GM19397 (cell line): ENCODE data around the gene ARHGAP12.

Experiments
- ATAC-seq: cut with Tn5 transposase; IDR thresholded peaks from one replicate; pipeline ENCODE4 v1.9.1; 2021; ENCODE audit warnings: mild to moderate bottlenecking, moderate library complexity; ENCODE audit not compliant: unreplicated experiment

ARHGAP12 gene

DNA sequence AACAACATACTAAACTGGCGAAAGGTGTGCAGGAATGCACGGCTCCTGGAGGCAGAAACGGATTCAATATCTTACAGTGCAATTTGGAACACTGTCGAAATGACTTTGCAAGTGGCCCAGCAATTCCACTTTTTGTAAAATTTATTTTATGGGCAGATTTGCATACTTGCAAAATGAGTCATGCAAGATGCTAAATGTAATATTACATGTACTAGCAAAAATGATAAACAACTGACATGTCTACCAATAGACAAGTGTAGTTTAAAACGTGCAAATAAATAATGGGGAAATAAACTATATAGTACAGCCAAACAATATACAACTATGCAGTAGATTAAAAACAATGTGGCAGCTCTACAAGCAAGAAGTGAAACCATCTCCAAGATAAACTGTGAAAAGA, 97.7 kb downstream of the ARHGAP12 start:
- no peak for ATAC-seq

DNA sequence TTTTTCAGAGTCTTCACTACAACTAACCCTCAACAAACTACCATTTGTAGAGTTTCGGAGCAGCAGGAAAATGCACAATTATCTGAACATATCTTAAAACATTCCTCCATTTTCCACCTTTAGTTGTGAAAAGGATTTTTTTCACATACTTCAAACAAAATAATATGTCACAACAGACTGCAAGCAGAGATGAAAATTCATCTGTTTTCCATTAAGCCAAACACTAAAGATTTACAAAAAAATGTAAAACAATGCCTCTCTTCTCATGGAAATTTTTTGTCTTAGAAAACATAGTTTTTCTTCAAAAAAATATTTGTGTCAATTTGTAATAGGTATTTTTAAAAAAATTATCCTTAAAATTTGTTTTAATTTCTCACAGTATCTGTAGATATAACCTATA, 98.9 kb downstream of the ARHGAP12 start:
- ATAC-seq: no peak

DNA sequence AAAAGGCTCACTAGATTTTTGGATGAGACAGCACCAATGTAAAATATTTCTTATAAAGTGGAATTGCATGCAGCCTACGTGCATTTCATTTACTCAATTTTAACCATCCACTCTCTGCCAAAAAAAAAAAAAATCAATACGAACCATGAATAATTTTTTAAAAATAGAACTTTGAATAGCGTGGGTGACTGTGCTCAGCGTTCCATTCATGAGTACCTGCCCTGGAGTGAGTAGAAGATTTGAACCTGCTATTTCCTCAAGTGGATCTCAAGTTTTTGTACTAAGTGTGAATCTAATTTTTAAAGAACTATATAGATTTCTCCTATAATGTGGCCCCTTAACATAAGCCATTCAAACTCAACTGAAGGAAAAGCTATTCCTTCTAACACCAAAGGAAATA, 105.3 kb downstream of the ARHGAP12 start:
- no peak for ATAC-seq

- ATAC-seq: no peak
Measured at GRCh38 chr10:31822616-31823318, 105.9 kb downstream of the ARHGAP12 start.

GRCh38 chr10:31822150-31822549, 106.5 kb downstream of the ARHGAP12 start:
- no peak for ATAC-seq

DNA sequence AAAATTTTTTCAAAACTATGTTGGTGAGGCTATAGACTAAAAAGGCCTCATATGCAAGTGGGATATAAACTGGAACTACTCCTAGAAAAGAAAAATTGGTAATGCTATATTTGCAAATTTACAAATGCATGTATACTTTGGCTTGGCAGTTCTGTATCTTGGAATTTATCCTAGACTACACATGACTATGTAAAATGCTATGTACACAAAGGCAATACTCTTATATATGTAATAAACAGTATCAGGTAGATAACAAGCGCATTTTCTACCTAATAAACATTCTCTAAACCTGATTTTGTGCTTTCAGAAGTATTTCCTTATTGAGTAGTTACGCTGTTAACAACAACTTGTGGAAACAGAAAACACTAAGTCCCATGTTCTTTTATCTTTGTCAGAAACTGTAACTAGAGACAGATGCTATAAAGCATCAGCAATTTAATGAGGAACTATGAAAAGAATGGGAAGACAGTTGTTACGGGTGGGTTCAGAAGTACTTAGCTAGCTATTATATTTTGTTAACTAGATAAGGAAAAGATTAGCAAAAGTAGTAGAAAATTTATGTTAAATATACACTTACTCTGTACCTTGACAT, 107.8 kb downstream of the ARHGAP12 start:
- ATAC-seq: no peak

DNA sequence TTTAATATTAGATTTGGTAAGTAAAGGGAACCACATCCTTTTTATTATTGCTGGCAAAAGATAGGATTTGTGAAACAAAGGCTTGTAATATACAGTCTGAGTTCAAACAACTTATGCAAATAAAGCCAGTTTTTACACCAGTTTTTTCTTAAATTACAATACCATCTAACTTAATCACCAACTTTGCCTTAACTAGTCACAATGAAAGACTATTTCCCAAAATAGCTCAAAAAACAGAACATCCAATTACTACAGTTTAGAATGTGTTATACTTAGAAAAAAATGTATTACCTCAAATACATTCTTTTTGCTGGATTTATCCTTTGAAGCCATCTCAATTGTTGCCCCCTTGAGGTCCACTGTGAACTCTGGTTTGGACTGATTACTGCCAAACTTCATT, 108.5 kb downstream of the ARHGAP12 start:
- no peak for ATAC-seq

DNA sequence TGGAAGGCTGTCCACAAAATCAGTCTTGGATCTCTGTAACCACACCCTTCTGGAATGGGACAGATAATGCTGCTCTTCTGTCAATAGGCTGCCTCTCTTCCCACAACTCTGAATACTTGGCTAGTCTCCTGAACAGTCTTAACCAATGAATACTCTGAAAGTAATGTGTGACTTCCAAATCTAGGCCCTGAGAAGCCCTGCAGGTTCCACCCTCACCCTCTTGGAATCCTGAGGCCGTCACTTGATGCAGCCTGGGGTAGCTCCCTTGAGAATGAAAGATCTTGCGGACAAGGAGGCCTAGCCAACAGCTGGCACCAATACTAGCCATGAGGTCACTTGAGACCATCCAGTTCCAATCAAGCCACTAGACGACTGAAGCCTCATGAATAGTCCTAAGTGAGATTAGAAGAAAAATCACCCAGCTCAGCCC, 109.2 kb downstream of the ARHGAP12 start:
- no peak for ATAC-seq

DNA sequence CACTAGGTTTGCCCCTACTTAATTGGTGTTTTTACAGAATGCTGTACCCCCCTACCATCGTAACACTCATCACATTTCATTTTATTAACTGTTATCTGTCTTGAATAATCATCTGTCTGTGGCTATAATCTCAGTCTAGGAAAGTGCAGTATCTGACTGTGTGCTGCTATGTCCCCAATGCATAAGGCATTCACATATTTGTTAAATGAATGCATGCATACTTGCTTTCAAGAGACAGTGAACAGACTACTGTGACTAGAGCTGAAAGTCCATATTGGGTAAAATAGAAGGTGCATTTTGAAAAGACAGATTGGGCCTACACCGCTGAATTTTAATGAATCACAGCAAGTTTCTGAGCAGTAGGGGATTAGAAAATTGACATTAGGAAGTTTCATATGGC, 112.3 kb downstream of the ARHGAP12 start:
- no peak for ATAC-seq

GRCh38 chr10:31808258-31809218, 120.1 kb downstream of the ARHGAP12 start:
- no peak for ATAC-seq

DNA sequence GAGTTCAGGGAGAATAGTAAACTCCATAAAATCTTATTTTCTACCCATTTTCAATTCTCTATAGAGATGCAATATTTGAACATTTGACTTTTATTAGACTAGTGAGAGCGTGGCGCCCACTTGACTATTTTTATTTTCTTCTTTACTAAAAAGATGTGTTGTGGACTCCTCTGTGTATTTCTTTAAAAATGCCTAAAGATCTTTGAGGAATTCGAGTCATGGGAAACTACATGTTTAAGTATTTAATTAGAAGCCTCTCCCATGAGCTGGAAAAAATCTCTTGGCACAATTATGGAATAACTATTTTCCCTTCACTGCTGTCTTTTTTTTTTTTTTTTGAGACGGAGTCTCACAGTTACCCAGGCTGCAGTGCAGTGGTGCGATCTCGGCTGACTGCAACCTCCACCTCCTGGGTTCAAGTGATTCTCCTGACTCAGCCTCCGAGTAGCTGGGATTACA, 124.2 kb downstream of the ARHGAP12 start:
- ATAC-seq: no peak

DNA sequence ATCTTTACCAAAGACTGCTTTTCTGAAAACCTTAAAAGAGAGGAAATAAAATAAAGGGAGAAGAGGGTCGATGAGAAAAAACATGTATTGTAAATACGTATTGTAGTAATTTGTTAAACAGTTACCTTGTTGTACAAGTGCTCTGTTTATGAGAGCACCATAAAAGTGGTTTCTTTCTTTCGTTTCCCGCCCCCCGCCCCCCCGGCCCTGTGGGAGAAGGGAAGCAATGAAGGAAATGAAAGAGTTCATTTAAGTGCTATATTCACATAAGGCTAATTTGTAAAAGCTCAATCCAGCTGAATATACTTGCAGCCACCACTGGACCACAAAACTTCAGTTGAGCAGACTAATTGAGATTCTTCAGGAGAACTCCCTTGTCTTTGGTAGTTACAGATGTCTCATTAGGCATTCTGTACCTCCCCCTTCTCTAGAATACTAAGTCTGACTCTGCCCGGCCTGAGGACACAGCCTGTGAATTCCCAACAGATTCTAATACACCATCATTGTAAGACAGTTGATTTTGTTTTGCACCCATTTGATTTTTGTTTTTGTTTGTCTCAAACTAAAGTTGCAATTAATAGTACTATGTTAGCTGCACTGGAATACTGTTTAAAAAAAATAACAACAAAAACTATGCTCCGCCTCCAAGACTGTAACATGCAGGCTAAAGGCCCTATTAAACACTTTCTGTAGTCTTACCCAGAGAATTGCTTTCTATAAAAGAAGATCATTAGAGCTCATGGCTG, 124.9 kb downstream of the ARHGAP12 start:
- ATAC-seq: no peak

- ATAC-seq: no peak
Measured at GRCh38 chr10:31799181-31799580, 129.4 kb downstream of the ARHGAP12 start.

DNA sequence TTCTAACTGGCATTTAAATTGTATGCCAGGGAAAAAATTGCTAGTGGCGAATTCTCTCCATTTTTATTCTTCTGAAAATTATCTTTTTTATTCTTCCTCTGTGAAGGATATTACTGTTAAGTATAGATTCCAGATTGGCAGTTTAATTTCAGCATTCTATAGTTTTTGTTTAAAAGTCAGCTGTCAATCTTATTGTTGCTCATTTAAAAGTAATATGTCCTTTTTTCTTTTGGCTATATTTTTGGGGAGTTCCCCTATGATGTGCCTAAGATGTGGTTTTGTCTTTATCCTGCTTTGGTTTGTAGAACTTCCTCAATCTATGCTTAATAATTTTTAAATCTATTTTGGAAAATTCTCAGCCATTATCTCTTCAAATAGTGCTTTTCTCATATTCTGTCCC, 135.9 kb downstream of the ARHGAP12 start:
- ATAC-seq: no peak

DNA sequence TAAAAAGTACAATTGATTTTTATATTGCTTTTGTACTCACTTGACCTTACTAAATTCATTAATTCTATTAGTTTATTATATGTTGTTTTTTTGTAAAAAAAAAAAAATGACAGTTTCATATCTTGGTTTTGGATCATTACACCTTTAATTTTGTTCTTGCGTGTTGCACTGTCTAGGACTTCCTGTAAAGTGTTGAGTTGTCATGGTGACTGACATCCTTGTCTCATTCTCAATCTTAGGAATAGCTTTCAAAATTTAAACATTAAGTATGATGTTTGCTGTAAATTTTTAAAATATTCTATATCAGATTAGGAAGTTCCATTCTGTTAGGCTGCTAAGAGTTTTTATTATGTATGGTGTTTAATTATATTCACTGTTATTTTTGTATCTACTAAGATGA, 139.1 kb downstream of the ARHGAP12 start:
- no peak for ATAC-seq

- ATAC-seq: no peak
Measured at GRCh38 chr10:31782701-31783100, 145.9 kb downstream of the ARHGAP12 start.

- ATAC-seq: no peak
Measured at GRCh38 chr10:31780717-31781116, 147.9 kb downstream of the ARHGAP12 start.

DNA sequence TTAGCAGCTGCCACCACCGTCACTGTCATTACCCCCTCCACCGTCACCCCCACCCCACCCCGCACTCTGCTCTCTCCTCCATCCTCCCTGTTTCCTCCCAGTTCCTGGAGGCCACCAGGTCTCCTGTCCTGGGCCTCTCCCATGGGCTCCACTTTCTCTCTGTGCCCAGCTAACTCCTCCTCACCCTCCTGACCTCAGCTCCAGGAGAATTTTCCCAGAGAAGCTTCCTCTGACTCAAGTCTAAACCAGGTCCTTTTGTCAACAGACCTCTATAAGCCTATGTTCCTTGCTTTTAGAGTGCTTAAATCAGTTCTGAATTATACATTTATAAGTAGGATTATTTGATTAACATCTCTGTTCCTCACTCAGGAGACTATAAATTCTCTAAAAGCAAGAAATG, 150.0 kb downstream of the ARHGAP12 start:
- no peak for ATAC-seq

DNA sequence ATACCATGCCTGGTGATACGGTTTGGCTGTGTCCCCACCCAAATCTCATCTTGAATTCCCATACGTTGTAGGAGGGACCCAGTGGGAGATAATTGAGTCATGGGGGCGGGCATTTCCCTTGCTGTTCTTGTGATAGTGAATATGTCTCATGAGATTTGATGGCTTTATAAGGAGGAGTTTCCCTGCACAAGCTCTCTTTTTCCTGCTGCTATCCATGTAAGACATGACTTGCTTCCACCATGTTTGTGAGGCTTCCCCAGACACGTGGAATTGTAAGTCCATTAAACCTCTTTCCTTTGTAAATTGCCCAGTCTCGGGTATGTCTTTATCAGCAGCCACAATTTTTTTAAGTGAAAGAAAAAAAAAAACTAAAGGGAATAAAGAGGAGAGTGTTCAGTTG, 152.5 kb downstream of the ARHGAP12 start:
- ATAC-seq: no peak

- no peak for ATAC-seq
Measured at GRCh38 chr10:31774928-31775650, 153.5 kb downstream of the ARHGAP12 start.
